Hepatocyte (in vitro differentiated cells): ENCODE data around the gene CXCR3. TPM values are rescaled to one million over a fixed set of nuclear protein-coding genes. Genes with fewer than 3 reads are reported as not detected.

ENCODE experiments used
- DNase-seq: peaks from one replicate; pipeline ENCODE4 v3.0.0-alpha.2; 2016; ENCODE audit warnings: low spot score
- H2AFZ ChIP-seq: fragments of 200-600 bp; sonication (generic); 2 replicates; pipeline ENCODE4 v1.6.0; 2016; ENCODE audit warnings: antibody characterized with exemption, mild to moderate bottlenecking
- H3K27ac ChIP-seq: fragments of 200-600 bp; sonication (generic); 2 replicates; pipeline ENCODE4 v1.5.1; 2016; ENCODE audit warnings: mild to moderate bottlenecking
- H3K27me3 ChIP-seq: fragments of 200-600 bp; sonication (generic); 2 replicates; pipeline ENCODE4 v1.6.1; 2016
- H3K36me3 ChIP-seq: fragments of 200-600 bp; sonication (generic); replicated peaks from 2 replicates; pipeline ENCODE4 v1.5.1; 2016; ENCODE audit warnings: low read depth; ENCODE audit not compliant: insufficient read depth
- H3K4me1 ChIP-seq: fragments of 200-600 bp; sonication (generic); 2 replicates; pipeline ENCODE4 v1.5.1; 2016; ENCODE audit warnings: mild to moderate bottlenecking, moderate library complexity; ENCODE audit not compliant: insufficient read depth
- H3K4me2 ChIP-seq: fragments of 200-600 bp; sonication (generic); 2 replicates; pipeline ENCODE4 v1.6.0; 2016
- H3K4me3 ChIP-seq: fragments of 200-600 bp; sonication (generic); 2 replicates; pipeline ENCODE4 v1.5.1; 2016; ENCODE audit warnings: mild to moderate bottlenecking
- H3K79me2 ChIP-seq: fragments of 200-600 bp; sonication (generic); 2 replicates; pipeline ENCODE4 v1.6.0; 2017; ENCODE audit warnings: mild to moderate bottlenecking
- H3K9me2 ChIP-seq: fragments of 200-600 bp; sonication (generic); replicated peaks from 2 replicates; pipeline ENCODE4 v1.6.0; 2017; ENCODE audit warnings: mild to moderate bottlenecking; ENCODE audit not compliant: insufficient read depth
- H3K9me3 ChIP-seq: fragments of 200-600 bp; sonication (generic); 2 replicates; pipeline ENCODE4 v1.5.1; 2016; ENCODE audit warnings: low read depth, mild to moderate bottlenecking
- H4K20me1 ChIP-seq: fragments of 200-600 bp; sonication (generic); 2 replicates; pipeline ENCODE4 v1.6.0; 2016; ENCODE audit warnings: mild to moderate bottlenecking; ENCODE audit not compliant: insufficient read depth, poor library complexity, severe bottlenecking
- EZH2 ChIP-seq: fragments of 200-600 bp; sonication (generic); IDR thresholded peaks from 2 replicates; pipeline ENCODE4 v1.6.1; 2016; ENCODE audit warnings: antibody characterized with exemption, mild to moderate bottlenecking, borderline replicate concordance
- EZH2phosphoT487 ChIP-seq: fragments of 200-600 bp; sonication (generic); IDR thresholded peaks from one replicate; pipeline ENCODE4 v1.6.1; 2018; ENCODE audit warnings: antibody characterized with exemption, mild to moderate bottlenecking, low read depth, moderate library complexity; ENCODE audit not compliant: unreplicated experiment, severe bottlenecking
- WGBS: methylation state at CpG from one replicate; pipeline ENCODE4 v1.1.6; 2016; ENCODE audit warnings: low lambda C conversion rate; ENCODE audit errors: missing lambda C conversion rate; 5-methylcytosine and 5-hydroxymethylcytosine counted together
- polyA plus RNA-seq: library from polyadenylated mRNA; unstranded; fragments of >200 nt; fragmentation: Nextera tagmentation; extraction: Ambion mirVana; gene quantifications from 2 replicates; pipeline ENCODE4 v1.2.1, GENCODE V29; 2016
- total RNA-seq: library from RNA; depleted of rRNA; stranded (reverse); fragments of >200 nt; gene quantifications from 2 replicates; pipeline ENCODE4 v1.2.3, GENCODE V29; 2014
- TF ChIP-seq, protein P1 (sequence below): fragments of 200-600 bp; sonication (generic); IDR thresholded peaks from 2 replicates; pipeline ENCODE4 v1.5.1; 2016; ENCODE audit warnings: antibody characterized with exemption, mild to moderate bottlenecking; ENCODE audit not compliant: poor library complexity

Gene CXCR3
- total and polyA plus RNA-seq, 2 experiments from 2014 or later: not detected

DNA sequence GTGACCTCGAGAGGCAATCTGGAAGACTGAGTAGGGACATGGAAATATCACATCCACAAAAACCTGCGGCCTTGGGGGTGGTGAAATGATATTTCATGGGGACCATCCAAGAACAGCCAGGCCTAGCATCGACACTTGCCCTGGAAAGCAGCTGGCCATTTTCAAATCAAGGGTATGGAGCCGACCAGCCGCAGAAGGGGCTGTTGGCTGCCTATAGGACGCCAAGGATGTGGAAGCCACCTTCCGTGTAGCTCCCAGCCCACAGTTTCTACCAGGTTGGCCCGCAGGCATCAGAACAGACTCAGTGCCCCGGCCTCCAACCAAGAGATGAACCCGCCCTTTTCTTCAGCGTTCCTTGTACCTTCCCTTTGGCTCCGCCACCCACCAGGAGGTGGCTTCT, 43.6 kb upstream of the CXCR3 start:
- H3K9me3 ChIP-seq: no peaks in the 10 kb centered on the region
- H3K9me2 ChIP-seq: no peaks in the 10 kb centered on the region
- H3K27ac ChIP-seq: no peak overlapping the region
- DNase-seq: no peak
- no peaks in the 10 kb centered on the region for H3K36me3 ChIP-seq
- no peaks in the 10 kb centered on the region for H3K79me2 ChIP-seq
- 83% methylated on average over 12 of the region's 12 CpGs for WGBS
- no peaks in the 10 kb centered on the region for H3K4me1 ChIP-seq
- H3K4me3 ChIP-seq: no peak overlapping the region
- H3K27me3 ChIP-seq: no peaks in the 10 kb centered on the region
- no peaks in the 10 kb centered on the region for H4K20me1 ChIP-seq
- TF ChIP-seq, protein P1, sequence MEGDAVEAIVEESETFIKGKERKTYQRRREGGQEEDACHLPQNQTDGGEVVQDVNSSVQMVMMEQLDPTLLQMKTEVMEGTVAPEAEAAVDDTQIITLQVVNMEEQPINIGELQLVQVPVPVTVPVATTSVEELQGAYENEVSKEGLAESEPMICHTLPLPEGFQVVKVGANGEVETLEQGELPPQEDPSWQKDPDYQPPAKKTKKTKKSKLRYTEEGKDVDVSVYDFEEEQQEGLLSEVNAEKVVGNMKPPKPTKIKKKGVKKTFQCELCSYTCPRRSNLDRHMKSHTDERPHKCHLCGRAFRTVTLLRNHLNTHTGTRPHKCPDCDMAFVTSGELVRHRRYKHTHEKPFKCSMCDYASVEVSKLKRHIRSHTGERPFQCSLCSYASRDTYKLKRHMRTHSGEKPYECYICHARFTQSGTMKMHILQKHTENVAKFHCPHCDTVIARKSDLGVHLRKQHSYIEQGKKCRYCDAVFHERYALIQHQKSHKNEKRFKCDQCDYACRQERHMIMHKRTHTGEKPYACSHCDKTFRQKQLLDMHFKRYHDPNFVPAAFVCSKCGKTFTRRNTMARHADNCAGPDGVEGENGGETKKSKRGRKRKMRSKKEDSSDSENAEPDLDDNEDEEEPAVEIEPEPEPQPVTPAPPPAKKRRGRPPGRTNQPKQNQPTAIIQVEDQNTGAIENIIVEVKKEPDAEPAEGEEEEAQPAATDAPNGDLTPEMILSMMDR: no peak
- TF ChIP-seq EZH2phosphoT487: no peak
- TF ChIP-seq EZH2: no peak
- H2AFZ ChIP-seq: no peak overlapping the region
- no peak overlapping the region for H3K4me2 ChIP-seq

DNA sequence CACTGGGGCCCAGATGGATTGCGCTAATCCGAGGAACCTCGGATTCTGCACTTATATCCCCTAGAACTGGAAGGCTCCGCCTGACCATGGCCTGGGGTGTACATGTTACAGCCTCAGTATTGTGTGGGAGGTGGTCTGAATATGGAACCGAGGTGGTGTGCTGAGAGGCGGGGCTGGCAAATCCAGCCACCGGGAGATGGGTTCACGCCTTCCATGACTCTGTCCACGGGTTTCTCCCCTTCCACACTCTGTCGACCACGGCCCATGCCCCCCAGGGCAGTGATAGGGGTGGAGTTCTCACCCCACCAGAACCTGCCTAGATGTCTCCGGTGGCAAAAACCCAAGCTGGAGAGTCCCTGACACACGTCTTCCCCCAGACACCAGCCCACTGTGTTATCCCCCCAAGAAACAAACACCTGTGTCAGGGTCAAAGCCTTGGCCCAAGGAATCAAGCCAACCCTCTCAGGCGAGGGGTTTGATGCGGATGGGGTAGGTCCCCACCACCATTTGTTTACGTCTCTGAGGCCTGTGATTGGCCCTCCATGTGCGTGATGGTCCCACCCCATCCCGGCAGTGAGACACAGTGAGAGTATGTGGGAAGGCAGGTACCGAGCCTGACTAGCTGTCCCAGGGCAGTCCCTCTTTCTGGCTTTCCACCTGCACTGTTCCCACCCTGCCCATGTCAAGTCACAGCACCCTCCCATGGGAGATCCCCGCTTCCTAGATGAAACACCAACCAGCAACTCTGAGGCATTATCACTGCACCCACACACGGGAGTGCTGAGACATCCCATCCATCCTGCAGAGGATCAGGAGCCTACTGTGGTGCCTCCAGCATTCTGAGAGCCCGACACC, 42.5 kb upstream of the CXCR3 start:
- 91% methylated on average over 22 of the region's 22 CpGs for WGBS
- Histone ChIP-seq H3K79me2 (no peaks in the 10 kb centered on the region), H3K4me2 (no peak overlapping the region), H3K9me2 (no peaks in the 10 kb centered on the region), H4K20me1 (no peaks in the 10 kb centered on the region), H2AFZ (no peak overlapping the region), H3K9me3 (no peaks in the 10 kb centered on the region), H3K4me3 (no peak overlapping the region), H3K4me1 (no peaks in the 10 kb centered on the region), H3K36me3 (no peaks in the 10 kb centered on the region), H3K27me3 (no peaks in the 10 kb centered on the region), H3K27ac (no peak overlapping the region)
- no peak for DNase-seq
- TF ChIP-seq, protein P1: no peak
- TF ChIP-seq EZH2 (no peak), EZH2phosphoT487 (no peak)

DNA sequence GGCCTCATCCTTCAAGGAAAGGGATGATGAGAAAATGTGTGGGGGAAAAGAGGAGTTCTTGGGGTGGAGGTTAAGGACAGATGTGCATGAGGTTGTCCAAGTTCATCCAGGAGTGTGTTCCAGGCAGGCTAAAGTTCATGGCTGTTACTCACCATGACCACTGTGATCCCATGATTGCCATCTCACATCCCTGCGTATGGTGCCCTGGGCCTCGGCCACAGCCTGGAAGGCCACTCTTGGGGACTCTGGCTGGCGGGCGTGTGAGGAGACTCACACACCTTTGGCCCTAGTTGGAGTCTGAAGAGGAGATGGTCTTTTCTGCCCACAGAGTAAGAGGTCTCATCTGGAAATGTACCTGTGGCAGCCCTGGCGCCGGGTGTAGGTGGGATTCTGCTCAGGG, 41.6 kb upstream of the CXCR3 start:
- Histone ChIP-seq H3K36me3 (no peaks in the 10 kb centered on the region), H3K4me1 (no peaks in the 10 kb centered on the region), H3K4me3 (no peak overlapping the region), H3K27me3 (no peaks in the 10 kb centered on the region), H4K20me1 (no peaks in the 10 kb centered on the region), H3K9me2 (no peaks in the 10 kb centered on the region), H3K9me3 (no peaks in the 10 kb centered on the region), H3K4me2 (no peak overlapping the region), H3K27ac (no peak overlapping the region), H2AFZ (no peak overlapping the region), H3K79me2 (no peaks in the 10 kb centered on the region)
- 85% methylated on average over 6 of the region's 6 CpGs for WGBS
- no peak for DNase-seq
- TF ChIP-seq EZH2: no peak
- TF ChIP-seq, protein P1: no peak
- TF ChIP-seq EZH2phosphoT487: no peak
